ENCODE data around the gene TEF.

Gene TEF, protein sequence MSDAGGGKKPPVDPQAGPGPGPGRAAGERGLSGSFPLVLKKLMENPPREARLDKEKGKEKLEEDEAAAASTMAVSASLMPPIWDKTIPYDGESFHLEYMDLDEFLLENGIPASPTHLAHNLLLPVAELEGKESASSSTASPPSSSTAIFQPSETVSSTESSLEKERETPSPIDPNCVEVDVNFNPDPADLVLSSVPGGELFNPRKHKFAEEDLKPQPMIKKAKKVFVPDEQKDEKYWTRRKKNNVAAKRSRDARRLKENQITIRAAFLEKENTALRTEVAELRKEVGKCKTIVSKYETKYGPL

DNA sequence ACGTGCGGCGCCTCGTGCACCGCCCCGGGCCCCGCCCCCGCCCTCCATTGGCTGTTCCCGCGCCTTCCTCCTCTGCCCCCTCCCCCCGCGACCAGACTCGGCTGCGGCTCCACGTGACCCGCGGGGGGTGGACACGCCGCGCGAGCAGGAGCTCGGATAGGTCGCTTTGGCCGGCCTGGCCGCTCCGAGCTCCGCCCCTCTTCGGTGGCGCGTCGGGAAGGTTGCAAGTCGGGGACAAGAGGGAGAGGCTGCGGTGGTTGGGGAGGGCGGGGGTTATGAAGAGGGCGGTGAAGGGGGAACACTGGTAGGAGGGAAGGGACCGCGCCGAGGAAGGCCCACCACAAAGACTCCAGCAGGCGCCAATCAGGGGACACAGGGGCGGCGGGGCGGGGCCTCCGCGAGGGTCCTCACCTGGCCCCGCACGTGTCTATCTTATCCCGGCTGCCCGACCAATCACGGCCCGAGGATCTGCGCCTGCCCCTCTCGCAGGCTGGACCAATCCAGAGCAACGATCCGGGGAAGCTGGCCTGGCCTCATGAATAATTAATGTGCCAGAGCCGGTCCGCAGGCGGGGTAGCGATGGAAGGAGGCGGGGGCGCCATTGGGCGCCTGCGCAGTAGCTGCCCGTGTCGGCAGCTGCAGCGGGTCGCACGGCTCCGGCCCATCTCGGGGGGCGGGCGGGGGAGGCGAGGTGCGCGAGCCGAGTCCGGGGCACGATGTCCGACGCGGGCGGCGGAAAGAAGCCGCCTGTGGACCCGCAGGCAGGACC is at the start of gene TEF:
Gene TEF, plus strand, starts transcription at position 614 of the 769 bp plus-strand sequence. Its CDS starts 103 bp downstream, at position 717.
- peak; percentile 98 for DNase-seq

DNA sequence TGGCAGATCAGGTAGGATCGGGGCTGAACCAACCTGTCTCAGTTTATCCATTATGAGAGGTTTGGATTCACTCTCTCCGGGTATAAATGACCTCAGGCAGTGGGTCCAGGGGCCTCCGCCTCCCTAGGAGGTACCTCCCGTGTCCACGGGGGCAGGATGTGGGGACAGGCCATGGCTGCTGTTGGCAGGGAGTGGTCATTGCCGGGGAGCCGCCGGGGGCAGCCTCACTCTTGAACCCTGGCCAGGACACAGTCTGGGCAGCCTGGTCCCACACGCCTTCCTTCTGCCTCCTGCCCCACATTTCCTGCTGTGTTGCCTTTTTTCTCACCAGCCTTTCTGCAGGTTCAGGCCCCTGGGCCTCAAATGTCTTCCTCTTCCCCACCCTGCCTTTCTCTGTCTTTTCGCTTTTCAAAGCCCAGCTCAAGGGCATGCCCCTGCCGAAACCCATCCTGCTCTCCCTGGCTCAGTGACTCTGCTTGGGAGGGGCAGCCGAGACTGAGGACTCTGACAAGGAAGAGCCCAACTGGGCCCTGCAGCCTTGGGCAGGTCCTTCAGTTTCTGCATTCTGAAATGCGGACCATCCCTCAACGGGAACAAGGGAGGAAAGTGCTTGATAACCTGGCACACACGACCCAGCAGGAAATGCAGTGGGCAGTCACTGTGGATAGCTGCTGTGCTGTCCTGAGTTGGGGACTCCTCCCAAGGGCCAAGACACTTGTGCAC is 49.4 kb upstream of the TEF start:
- DNase-seq, result no peak

DNA sequence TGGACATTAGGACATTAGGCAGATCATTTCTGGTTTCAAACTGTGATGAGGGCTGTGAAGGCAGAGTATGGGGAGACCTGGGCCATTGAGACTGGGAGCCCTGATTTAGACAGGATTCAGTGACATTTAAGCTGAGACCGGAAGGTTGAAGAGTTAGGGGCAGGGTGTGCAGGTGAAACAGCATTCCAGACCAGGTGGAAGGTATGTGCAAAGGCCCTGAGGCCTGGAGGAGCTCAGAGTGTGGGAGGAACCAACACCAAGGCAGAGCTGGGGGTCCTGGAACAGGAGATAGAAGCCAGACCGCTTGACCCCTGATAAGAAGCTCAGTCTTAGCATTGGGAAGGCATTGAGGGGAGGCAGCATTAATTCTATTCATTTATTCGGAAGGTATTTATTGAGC is 47.9 kb upstream of the TEF start:
- no peak for DNase-seq

DNA sequence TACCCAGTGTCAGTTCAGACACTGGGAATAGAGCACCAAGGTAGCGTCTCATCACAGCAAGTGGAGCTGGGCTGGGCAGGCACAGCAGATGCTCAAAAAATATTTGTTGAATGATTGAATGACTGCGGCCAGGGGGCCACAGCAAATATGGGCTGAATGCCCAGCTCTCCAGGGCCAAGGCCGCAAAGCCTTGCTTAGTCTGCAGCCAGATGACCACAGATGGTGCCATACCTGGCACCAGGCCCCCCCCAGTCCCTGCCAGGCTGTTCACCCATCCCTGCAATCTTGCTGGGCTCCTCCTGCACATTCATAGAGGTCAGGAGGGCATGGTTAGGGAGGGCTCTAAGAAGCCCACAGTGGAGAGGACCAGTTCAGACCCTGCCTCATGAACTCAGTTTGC is 47.5 kb upstream of the TEF start:
- no peak for DNase-seq

DNA sequence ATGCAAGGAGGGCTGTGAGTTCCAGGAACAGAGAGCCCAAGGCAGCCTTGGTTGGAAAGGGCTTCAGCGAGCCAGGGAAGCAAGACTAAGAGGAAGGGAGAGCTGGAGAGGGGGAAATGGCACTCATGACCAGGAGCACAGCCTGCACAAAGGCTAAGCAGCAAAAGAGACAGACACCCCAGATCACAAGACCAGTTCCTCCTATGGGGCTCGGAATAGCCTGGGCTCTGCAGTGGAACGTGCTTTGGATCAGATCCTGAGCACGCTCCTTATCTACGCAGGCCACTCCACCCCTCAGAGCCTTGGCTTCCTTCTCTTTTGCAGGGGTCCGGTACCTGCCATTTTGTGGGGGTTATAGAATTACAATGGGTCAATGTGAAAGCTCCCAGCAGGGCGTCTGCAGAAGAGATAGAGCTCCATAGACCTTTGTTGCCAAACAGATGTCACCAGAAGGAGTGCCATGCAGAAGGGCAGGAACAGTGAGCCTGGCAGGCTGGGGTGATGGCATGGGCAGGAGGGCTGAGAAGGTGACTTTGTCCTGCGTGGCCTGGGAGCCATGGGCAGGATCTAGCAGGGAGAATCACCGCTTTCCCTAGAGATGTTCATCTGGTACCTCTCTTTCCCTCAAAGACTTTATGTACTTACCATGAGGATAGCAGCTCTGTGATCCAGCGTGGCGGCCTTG is 46.6 kb upstream of the TEF start:
- no peak for DNase-seq

DNA sequence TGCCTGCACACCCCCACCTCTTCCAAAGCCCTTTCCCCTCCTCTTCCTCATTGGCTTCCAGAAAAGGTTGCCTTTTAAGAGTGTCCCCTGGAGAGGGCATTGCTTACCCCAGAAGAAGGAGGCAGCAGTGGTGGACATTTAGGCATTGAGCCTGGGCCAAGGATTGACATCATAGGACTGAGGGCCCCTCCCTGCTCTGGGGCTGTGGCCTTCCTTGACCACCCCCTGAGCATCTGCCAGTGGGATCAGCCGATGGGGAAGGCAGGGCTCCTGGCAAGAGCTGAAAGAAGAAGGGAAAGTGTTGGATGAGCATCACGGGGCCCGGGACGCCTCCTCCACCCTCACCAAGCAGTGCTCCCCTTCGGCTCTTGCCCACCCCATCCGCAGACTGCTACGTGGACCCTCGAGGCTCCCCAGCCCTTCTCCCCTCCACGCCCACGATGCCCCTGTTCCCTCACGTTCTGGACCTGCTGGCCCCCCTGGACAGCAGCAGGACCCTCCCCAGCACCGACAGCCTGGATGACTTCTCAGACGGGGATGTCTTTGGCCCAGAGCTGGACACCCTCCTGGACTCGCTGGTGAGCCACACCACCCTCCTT is 43.0 kb upstream of the TEF start:
- no peak for DNase-seq

DNA sequence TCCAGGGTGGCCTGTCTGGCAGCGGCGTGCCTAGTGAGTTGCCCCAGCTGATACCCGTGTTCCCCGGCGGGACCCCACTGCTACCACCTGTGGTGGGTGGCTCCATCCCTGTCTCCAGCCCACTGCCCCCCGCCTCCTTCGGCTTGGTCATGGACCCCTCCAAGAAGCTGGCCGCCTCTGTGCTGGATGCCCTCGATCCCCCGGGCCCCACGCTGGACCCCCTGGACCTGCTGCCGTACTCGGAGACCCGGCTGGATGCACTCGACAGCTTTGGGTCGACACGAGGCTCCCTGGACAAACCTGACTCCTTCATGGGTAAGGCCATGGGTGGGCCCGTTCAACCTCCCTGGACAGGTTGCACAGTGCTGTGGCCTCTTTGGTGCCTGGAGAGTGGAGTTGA is 41.9 kb upstream of the TEF start:
- no peak for DNase-seq

DNA sequence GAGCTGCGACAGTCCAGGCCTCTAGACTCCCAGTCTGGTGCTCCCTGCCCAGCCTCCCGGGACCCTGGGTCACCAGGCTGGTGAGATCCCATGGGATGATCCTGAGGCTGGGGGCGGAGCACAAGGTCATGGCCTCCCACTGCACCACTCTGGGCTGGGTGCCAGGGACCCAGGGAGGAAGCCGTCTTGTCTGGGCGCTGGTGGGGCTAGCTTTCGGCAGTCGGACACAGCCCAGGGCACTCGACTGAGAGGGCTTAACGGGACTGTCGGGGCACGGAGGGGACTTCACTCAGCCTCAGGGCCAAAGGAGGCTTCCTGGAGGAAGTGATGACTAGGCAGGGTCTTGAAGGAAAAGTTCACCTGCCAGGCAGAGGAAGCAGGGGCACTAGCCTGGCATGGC is 41.4 kb upstream of the TEF start:
- DNase-seq, result no peak

DNA sequence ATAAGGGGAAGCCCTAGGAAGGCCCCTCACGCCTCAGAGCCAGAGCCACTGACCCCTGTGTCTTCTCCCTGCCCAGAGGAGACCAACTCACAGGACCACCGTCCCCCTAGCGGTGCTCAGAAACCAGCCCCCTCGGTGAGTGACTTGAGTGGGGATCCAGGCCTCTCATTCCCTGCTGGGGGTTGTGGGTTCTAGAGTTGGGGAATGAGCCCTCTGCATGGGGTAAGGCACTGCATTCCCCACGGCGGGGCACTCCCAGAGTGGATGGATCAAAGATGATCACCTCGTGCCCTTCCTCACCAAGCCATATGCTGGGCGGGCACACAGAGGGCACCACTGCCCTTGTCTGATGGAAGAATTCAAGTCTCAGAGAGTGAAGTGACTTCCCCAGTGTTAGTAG is 40.7 kb upstream of the TEF start:
- DNase-seq, result no peak

DNA sequence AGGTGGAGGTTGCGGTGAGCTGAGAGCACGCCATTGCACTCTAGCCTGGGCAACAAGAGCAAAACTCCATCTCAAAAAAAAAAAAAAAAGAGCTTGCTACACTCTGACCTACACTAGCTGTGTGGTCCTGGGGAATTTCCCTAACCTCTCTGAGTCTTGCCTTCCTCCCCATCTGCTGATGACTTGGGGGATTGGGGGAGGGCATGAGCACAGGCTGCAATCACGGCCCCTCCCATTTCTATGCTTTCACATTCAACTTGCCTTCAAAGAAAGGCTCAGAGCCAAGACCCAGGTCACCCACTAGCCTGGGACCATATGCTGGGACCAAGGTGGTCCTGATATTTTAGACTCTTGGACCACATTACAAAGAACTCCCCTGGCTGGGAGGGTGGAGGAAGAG is 39.8 kb upstream of the TEF start:
- no peak for DNase-seq

DNA sequence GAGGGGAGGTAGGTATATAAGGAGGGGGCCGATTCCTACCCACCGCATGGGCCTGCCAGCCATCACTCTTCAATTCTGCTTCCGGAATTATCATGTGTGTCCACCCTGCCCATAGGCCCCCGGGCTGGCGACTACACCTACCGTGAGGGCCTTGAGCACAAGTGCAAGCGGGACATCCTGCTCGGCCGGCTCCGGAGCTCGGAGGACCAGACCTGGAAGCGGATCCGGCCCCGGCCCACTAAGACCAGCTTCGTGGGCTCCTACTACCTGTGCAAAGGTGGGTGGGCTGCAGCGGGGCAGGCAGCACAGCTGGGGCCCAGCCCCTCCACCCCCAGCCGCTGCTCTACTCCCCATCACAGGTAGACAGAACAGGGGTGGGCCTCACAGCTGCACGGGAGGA is 38.4 kb upstream of the TEF start:
- no peak for DNase-seq

DNA sequence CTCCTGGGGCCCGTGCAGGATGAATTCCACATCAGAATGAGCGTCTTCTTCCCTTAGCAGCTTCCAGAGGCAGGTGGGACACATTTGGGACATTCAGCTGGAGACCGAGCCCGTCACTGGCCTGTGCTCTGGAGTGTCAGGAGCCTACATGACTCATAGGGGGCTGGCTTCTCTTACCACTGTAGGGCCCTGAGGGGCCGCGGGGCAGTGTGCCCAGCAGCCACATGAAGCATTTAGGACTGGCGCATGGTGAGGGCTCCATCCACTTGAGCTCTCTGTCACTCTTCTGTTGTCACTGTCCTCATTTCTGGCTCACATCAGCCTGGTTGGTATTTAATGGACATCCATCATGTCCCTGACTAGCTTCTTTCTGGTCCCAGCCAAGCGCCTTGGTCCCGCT is 38.0 kb upstream of the TEF start:
- no peak for DNase-seq

DNA sequence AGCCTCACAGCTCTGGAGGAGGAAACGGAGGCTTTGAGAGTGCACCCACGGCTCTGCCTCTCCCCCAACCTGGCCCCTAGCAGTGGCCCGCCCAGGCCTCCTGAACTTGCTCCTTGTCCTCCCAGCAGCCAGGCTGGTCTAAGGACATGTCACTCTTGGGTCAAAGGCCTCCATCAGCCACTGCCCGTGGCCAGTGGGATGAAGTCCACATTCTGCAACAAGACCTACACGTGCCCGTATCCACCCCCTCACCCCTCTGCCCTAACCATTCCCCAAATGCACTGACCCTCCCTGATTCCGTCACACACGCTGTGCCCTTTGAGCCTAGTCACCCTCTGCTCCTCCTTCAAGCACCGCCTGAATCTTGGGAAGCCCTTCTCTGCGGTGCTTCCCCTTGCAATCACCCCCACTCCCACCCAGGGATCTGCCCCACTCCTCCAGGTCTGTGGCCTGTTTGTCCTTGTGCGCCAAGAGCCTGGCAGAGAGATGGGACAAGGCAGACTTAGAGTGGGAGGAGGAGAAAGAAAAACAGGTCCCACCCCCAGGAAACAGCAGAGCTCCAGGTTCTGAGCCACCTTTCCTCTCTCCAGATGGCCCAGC is 37.5 kb upstream of the TEF start:
- no peak for DNase-seq

DNA sequence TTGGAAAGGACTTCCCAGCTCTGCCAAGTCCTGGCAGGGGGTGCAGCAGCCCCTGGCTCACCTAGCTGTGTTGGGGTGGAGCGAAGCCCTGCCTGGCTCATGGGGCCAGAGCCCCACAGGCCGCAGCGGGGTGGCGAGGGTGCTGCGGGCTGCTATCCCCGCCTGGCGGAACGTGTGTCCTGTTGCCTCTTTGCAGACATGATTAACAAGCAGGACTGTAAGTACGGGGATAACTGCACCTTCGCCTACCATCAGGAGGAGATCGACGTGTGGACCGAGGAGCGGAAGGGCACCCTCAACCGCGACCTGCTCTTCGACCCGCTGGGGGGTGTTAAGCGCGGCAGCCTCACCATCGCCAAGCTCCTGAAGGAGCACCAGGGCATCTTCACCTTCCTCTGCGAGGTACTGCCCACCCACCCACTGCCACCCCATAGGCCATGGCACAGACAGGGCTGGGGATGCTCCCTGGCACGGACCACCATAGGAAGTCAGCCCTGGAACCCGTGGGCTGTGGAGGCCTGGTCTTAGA is 35.9 kb upstream of the TEF start:
- no peak for DNase-seq

DNA sequence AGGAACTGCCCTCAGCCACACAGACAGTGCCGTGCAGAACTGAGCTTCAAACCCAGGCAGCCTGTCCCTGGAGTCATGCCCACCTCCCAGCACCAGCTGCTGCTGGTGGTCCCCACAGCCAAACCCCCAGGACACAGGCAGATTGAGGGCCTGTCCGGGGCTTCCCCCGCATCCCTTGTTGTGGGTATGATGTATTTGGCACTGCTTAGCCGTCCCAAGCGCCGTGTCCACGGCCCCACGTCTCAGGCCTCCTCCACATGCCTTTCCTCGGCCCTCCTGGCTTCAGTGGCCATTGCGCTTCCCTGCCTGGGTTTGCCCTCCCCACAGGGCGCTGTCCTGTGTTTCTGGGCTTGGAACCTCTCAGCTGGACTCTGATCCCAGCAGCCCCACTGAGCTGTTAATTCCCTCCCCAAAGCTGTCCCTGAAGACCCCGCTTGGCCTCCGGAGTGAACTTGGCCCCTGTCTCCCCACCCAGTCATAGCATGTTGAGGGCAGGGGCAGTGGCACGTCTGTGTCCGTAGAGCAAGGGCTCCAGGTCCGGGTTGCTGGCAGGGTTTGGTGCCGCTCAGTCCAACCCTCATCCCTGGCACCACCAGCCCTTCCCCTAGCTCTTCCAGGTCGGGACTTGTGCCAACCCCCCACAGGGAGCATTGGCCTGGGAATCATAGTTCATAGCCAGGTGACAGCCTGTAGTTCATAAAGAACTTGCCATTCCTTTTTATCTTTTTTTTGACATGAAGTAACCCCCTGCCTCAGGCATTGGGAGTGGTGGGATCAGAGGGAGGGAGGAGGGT is 34.5 kb upstream of the TEF start:
- DNase-seq, result no peak

DNA sequence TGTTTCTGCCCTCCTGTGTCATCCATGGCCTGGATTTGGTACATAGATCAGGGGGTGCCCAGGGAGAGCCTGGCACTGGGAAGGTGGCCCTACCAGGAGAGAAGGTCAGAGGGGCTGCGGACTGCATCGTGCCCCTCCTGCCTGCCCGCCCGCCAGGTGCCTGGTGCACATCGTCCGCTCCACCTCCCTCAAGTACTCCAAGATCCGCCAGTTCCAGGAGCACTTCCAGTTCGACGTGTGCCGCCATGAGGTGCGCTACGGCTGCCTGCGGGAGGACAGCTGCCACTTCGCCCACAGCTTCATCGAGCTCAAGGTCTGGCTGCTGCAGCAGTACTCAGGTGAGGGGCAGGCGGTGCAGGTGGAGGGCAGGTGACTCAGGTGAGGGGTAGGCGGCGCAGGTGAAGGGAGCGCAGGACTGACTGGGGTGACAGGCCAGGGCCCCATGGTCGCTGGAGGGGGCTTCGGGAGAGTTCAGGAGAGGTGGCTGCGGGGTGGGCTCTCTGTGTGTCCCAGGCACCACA is 32.7 kb upstream of the TEF start:
- no peak for DNase-seq

DNA sequence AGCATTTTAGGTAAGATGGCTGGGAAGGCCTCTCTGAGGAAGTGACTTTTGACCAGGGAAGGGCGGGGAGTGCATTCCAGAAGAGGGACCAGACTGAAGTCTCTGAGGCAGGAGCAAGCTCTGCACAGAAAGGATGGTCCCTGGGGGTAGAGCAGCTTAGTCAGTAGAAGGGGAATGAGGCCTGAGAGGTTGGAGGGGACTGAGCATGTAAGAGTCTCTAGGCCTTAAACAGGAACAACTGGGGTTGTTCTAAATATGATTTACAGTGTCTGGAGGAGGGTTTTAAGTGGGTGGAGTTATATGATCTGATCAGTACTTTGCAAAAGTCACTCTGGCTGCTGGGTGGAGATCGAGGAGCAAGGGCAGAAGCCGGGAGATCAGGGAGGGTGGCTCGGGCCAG is 31.7 kb upstream of the TEF start:
- DNase-seq, result no peak

DNA sequence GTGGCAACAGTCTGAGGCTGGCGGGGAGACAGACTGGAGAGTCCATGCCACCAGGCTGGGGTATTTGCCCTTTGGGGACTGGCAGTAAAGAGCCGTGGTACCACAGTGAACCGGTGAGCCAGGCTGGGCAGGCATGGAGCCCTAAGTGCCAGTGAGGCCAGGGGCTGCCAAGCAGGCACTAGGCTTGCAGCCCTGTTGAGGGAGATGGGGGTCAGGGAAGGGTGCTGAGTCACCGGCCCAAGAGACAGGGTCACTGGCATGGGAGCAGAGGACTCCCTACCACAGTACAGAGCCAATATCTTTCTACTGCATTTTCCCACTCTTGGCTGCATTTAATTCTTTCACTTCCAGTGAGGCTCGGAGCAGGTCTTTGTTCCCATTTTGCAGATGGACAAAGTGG is 30.7 kb upstream of the TEF start:
- no peak for DNase-seq

DNA sequence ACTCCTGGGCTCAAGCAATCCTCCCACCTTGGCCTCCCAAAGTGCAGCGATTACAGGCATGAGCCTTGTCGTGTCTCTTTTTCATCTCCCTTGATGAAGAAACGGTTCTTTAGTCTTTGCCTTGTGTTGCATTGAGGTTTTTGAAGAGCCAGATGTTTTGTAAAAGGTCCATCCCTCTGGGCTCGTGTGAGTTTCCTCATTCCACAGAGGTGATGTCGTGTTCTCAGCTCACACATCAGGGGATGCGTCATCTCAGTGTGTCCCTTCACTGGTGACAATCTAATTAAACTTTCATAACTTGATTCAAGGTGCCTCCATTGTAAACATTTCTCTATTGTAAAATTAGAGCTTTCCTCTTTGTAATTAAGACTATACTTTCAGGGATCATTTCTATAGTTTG is 29.7 kb upstream of the TEF start:
- no peak for DNase-seq

DNA sequence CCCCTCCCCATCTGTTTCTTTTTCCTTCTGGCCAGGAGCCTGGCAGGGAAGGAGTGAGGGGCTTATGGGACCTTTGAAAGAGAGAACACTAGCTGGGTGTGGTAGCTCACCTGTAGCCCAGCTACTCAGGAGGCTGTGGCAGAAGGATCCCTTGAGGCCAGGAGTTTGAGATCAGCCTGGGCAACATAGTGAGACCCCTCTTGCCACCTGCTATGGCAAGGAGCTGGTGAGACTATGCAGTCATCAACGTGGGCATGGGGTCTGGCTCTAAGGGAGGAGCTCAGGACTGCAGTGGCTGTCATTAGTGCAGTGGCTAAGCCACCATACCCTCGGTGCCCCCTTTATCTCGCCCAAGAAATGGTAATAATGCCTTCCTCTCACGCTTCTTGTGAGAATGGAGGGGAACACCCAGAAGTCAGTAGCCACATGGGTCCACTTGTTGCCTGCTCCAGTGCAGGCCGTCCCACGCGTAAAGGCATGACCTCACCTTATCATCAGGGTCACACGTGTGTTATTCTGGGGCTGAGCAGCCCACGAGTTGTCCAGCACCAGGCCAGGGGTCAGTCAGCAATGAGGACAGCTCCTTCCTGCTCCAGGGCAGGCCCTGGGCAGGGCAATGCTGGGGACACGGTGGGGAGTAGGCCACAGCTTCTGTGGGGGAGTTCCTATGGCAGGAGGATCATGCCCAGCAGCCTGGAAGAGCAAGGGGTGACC is 27.7 kb upstream of the TEF start:
- DNase-seq, result no peak

DNA sequence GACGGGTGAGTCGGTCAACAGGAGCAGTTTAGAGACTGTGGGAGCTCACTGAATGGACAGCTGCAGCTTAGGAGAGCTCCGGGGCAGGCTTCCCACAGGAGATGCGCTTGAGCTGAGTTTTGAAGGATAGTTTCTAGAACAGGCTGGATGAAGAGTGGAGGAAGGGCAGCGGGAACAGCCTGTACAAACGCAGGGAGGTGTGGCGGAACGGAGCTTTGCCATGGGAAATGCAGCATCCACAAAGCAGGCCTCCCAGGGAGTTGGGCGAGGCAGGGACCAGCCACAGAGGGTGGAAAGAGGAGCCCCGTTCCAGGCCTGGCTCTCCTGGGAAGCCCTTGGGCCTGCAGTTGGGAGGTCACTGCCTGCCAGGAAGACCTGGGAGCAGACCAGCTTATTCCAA is 26.8 kb upstream of the TEF start:
- DNase-seq, result no peak

Measured in activated CD8-positive, alpha-beta memory T cell treated with anti-CD3 and anti-CD28 coated beads, Interleukin-2, amount 50 U/mL, for 4 hours (primary cell).